ENCODE measurements around the gene CCDC107. TPM values are rescaled to one million over a fixed set of nuclear protein-coding genes. Genes with fewer than 3 reads are reported as not detected.

CCDC107 gene
- total RNA-seq, 1 donor from 2014 or later, result 11.9 TPM

- no peak for DNase-seq (ENCODE audit: low read depth)
Measured at GRCh38 chr9:35703906-35704672, 46.0 kb downstream of the CCDC107 start.

DNA sequence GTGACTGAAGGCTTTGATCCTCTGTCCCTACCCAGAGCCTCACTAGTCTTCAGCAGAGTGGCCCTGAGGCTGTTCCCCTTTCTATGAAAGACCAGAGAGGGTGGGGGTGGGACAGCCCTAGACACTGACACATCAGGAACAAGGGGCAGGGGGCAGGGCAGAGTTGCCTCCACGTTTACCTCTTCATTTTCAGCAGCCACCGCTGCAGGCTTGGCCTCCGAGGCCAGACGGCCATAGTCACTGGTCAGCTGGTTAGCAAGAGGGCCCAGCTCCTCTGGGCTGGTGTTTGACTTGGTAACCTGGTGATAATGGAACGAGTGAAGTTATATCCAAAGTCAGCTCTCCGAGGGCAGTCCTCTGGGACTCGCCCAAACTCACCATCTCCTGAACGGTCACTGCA lies 47.3 kb downstream of the CCDC107 start:
- DNase-seq (ENCODE audit: low read depth), result no peak

- DNase-seq (ENCODE audit: low read depth), result no peak
Measured at GRCh38 chr9:35705836-35706430, 47.8 kb downstream of the CCDC107 start.

- no peak for DNase-seq (ENCODE audit: low read depth)
Measured at GRCh38 chr9:35706951-35707350, 48.9 kb downstream of the CCDC107 start.

DNA sequence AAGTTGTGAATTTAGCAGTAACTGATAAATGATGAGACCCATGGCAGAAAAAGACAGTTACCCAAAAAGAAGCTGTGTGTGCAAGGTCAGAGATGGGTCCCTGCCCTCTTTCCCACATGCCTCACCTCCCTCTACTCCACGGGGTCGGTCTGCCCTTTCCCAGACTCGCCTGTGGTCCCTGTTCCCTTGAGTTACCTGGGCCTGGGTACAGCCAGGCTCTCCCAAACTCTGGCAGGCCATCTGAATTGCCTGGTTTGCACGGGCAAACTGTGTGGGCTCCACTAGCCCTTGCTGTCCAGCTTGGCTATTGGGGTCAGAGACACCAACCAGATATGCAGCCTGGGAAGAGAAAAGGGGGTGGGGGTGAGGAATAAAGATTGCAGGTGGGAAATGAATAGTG lies 50.1 kb downstream of the CCDC107 start:
- DNase-seq (ENCODE audit: low read depth), result no peak

DNA sequence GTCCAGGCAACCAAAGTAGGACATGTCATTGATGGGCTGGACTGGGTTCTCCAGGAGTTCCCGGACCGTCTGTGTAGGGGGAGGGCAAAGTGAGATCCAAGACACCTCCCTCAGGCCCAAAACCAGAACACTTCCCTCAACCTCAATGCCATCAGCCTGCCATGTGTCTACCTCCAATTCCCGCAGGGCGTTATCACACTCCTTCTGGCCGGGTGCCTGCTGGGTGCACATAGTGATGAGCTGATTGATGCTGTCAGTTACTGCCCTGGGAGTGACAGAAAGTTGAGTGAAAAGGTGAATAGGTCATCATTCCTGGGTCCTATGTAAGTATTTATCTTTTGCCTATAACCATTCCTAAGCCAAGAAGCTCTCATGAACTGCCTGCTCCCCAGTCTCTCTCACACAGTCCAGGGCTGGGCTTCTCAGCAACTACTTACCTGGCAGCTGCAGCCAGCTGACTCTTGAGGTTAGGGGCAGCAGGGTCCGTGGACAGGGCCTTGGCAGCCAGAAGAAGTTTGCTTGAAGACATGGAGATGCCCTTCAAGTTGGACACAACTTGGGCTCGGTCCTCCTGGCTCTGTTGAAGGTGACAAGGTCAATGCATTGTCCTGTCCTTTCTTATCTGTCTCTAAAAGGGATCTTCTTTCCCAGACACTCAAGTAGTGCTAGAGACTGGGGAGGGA lies 52.9 kb downstream of the CCDC107 start:
- no peak for DNase-seq (ENCODE audit: low read depth)

Other genes starting within 250 kb of the CCDC107 start
- gene RUSC2, start 168.2 kb upstream of the CCDC107 start, total RNA-seq, result 20.8 and 42.4 TPM in 2 replicates
- 5.6 and 10.6 TPM in 2 replicates for gene TESK1, start 53.0 kb upstream of the CCDC107 start, total RNA-seq
- gene CD72, start 39.9 kb upstream of the CCDC107 start, total RNA-seq, result 0.60 and 1.2 TPM in 2 replicates
- not detected in 2 replicates for gene SIT1, start 7.4 kb upstream of the CCDC107 start, total RNA-seq
- gene RMRP, start 273 bp upstream of the CCDC107 start, total RNA-seq, result 5,792 and 14,792 TPM in 2 replicates
- 0.25 and 9.9 TPM in 2 replicates for gene ARHGEF39, start 6.9 kb downstream of the CCDC107 start, total RNA-seq
- gene CA9, start 15.6 kb downstream of the CCDC107 start, total RNA-seq, result 6.8 and 6.9 TPM in 2 replicates
- gene TPM2, start 31.6 kb downstream of the CCDC107 start, total RNA-seq, result 51.4 and 124 TPM in 2 replicates
- 266 and 772 TPM in 2 replicates for gene TLN1, start 73.9 kb downstream of the CCDC107 start, total RNA-seq
- 57.8 and 152 TPM in 2 replicates for gene CREB3, start 74.4 kb downstream of the CCDC107 start, total RNA-seq
- 14.9 and 46.9 TPM in 2 replicates for gene GBA2, start 90.9 kb downstream of the CCDC107 start, total RNA-seq
- gene RGP1, start 91.0 kb downstream of the CCDC107 start, total RNA-seq, result 13.7 and 24.3 TPM in 2 replicates
- gene MSMP, start 96.0 kb downstream of the CCDC107 start, total RNA-seq, result not detected in 2 replicates
- gene NPR2, start 133.3 kb downstream of the CCDC107 start, total RNA-seq, result 13.9 and 35.6 TPM in 2 replicates
- 0.80 TPM in 1 of 2 replicates, not detected in the other for gene SPAG8, start 154.0 kb downstream of the CCDC107 start, total RNA-seq
- gene HINT2, start 156.8 kb downstream of the CCDC107 start, total RNA-seq, result 12.7 and 25.7 TPM in 2 replicates
- not detected in 2 replicates for gene FAM221B, start 170.4 kb downstream of the CCDC107 start, total RNA-seq
- gene TMEM8B, start 170.9 kb downstream of the CCDC107 start, total RNA-seq, result 0.69 and 9.4 TPM in 2 replicates
- gene OR13J1, start 212.1 kb downstream of the CCDC107 start, total RNA-seq, result not detected in 2 replicates
- 0.45 TPM in 1 of 2 replicates, not detected in the other for gene HRCT1, start 247.9 kb downstream of the CCDC107 start, total RNA-seq